OCI-LY1 (cell line): ENCODE results near the gene IFITM2.
"Not testable (repeated sequence)": the region's sequence is repeated elsewhere in the genome, so short reads cannot be mapped to it uniquely, and the experiment has no call there.

ENCODE experiments used
- H2AFZ ChIP-seq: fragments of 200-600 bp; sonication (generic), shearing (Covaris generic); 2 replicates; pipeline ENCODE4 v1.6.0; 2014; ENCODE audit warnings: antibody characterized with exemption, mild to moderate bottlenecking, low read length
- H3F3A ChIP-seq: fragments of 200-600 bp; sonication (generic), shearing (Covaris generic); 2 replicates; pipeline ENCODE4 v1.6.0; 2014; ENCODE audit warnings: mild to moderate bottlenecking, antibody characterized with exemption, low read length, moderate library complexity; ENCODE audit not compliant: insufficient read depth
- H3K27ac ChIP-seq: fragments of 200-600 bp; sonication (generic); 2 replicates; pipeline ENCODE4 v1.5.1; 2014; ENCODE audit warnings: low read length, mixed run types, mild to moderate bottlenecking, low read depth; ENCODE audit not compliant: poor library complexity, severe bottlenecking
- H3K27me3 ChIP-seq: fragments of 200-600 bp; sonication (generic); 2 replicates; pipeline ENCODE4 v1.6.0; 2014; ENCODE audit warnings: antibody characterized with exemption, mild to moderate bottlenecking, low read length, moderate library complexity; ENCODE audit not compliant: insufficient read depth
- H3K36me3 ChIP-seq: fragments of 200-600 bp; sonication (generic); 2 replicates; pipeline ENCODE4 v1.6.1; 2014; ENCODE audit warnings: mild to moderate bottlenecking, antibody characterized with exemption, low read length, moderate library complexity, mixed read lengths; ENCODE audit not compliant: insufficient read depth
- H3K4me1 ChIP-seq: fragments of 200-600 bp; sonication (generic); 2 replicates; pipeline ENCODE4 v1.5.1; 2014; ENCODE audit warnings: mild to moderate bottlenecking, low read length, moderate library complexity; ENCODE audit not compliant: insufficient read depth, severe bottlenecking
- H3K4me2 ChIP-seq: fragments of 200-600 bp; sonication (generic), shearing (Covaris generic); 2 replicates; pipeline ENCODE4 v1.6.1; 2014; ENCODE audit warnings: low read length
- H3K4me3 ChIP-seq: fragments of 200-600 bp; sonication (generic); 2 replicates; pipeline ENCODE4 v1.5.1; 2014; ENCODE audit warnings: low read length, low read depth, mild to moderate bottlenecking, mixed read lengths; ENCODE audit not compliant: poor library complexity, severe bottlenecking
- H3K79me2 ChIP-seq: fragments of 200-600 bp; shearing (Covaris generic); 2 replicates; pipeline ENCODE4 v1.6.1; 2016; ENCODE audit warnings: mixed run types, low read length, mixed read lengths; ENCODE audit not compliant: insufficient read depth
- H3K9ac ChIP-seq: fragments of 200-600 bp; sonication (generic), shearing (Covaris generic); 2 replicates; pipeline ENCODE4 v1.6.1; 2014; ENCODE audit warnings: mild to moderate bottlenecking, low read length, mixed read lengths
- H3K9me2 ChIP-seq: fragments of 200-600 bp; sonication (generic), shearing (Covaris generic); 2 replicates; pipeline ENCODE4 v1.6.1; 2014; ENCODE audit warnings: low read depth, mild to moderate bottlenecking, low read length, mixed read lengths
- H3K9me3 ChIP-seq: fragments of 200-600 bp; shearing (Covaris generic); 2 replicates; pipeline ENCODE4 v1.6.1; 2014; ENCODE audit warnings: low read length, mixed read lengths
- H4K20me1 ChIP-seq: fragments of 200-600 bp; sonication (generic), shearing (Covaris generic); 2 replicates; pipeline ENCODE4 v1.6.0; 2016; ENCODE audit warnings: mild to moderate bottlenecking, low read length; ENCODE audit not compliant: insufficient read depth
- CTCF ChIP-seq: fragments of 200-600 bp; sonication (generic), shearing (Covaris generic); IDR thresholded peaks from 2 replicates; pipeline ENCODE4 v1.5.1; 2017; ENCODE audit warnings: mild to moderate bottlenecking, antibody characterized with exemption, low read length, moderate library complexity, mixed read lengths
- EZH2 ChIP-seq: fragments of 200-600 bp; sonication (generic), shearing (Covaris generic); IDR thresholded peaks from 2 replicates; pipeline ENCODE4 v1.8.0; 2017; ENCODE audit warnings: borderline replicate concordance, mixed run types, mild to moderate bottlenecking, antibody characterized with exemption, low read length, moderate library complexity, mixed read lengths

The IFITM2 gene

GRCh38 chr11:312092-312816 lies 4.6 kb downstream of the IFITM2 start:
- H3K9ac ChIP-seq, result no peak overlapping the region
- H3K27ac ChIP-seq, result no peak overlapping the region
- H3F3A ChIP-seq, result no peaks in the 10 kb centered on the region
- TF ChIP-seq CTCF (no peak), EZH2 (no peak)
- no peaks in the 10 kb centered on the region for H3K9me2 ChIP-seq
- peaks cover 16% of the 10 kb centered on the region for H3K4me1 ChIP-seq
- no peaks in the 10 kb centered on the region for H3K9me3 ChIP-seq
- H3K4me3 ChIP-seq, result no peak overlapping the region
- H2AFZ ChIP-seq, result no peak overlapping the region
- no peak overlapping the region for H3K4me2 ChIP-seq
- H4K20me1 ChIP-seq, result no peaks in the 10 kb centered on the region
- H3K27me3 ChIP-seq, result peaks cover 10% of the 10 kb centered on the region
- no peaks in the 10 kb centered on the region for H3K36me3 ChIP-seq
- no peaks in the 10 kb centered on the region for H3K79me2 ChIP-seq

- TF ChIP-seq EZH2 (no peak), CTCF (no peak)
- Histone ChIP-seq H3K9me2 (no peaks in the 10 kb centered on the region), H3K9me3 (no peaks in the 10 kb centered on the region), H3K4me2 (no peak overlapping the region), H3K79me2 (no peaks in the 10 kb centered on the region), H3K4me3 (no peak overlapping the region), H3F3A (no peaks in the 10 kb centered on the region), H3K9ac (no peak overlapping the region), H2AFZ (no peak overlapping the region), H3K27ac (no peak overlapping the region), H3K4me1 (peaks cover 9% of the 10 kb centered on the region), H3K36me3 (no peaks in the 10 kb centered on the region), H3K27me3 (peaks cover 10% of the 10 kb centered on the region), H4K20me1 (no peaks in the 10 kb centered on the region)
Measured at GRCh38 chr11:313304-313786, 5.7 kb downstream of the IFITM2 start.

- Histone ChIP-seq H3K9ac (no peak within 1 kb of the TSS), H3K4me1 (peaks cover 8% of the 10 kb centered on the region), H3K4me2 (peak within 1 kb of the TSS; percentile 30; the same call in 1 of the 2 replicates), H3K79me2 (no peaks in the 10 kb centered on the region), H4K20me1 (no peaks in the 10 kb centered on the region), H3K9me3 (no peaks in the 10 kb centered on the region), H2AFZ (no peak within 1 kb of the TSS), H3K27ac (no peak within 1 kb of the TSS), H3K36me3 (no peaks in the 10 kb centered on the region), H3F3A (no peaks in the 10 kb centered on the region), H3K9me2 (no peaks in the 10 kb centered on the region), H3K27me3 (peaks cover 10% of the 10 kb centered on the region), H3K4me3 (no peak within 1 kb of the TSS)
- no peak for TF ChIP-seq CTCF
- no peak for TF ChIP-seq EZH2
Measured at GRCh38 chr11:313787-314553, 6.4 kb downstream of the IFITM2 start, which contains the start of gene IFITM1. Gene IFITM1 (plus strand): TSS chr11:314040. CDS start chr11:314171, 131 bp downstream.

GRCh38 chr11:314554-314875 lies 6.9 kb downstream of the IFITM2 start:
- not testable (repeated sequence) for H4K20me1 ChIP-seq, H3K27ac ChIP-seq, H3K36me3 ChIP-seq, H3K9me3 ChIP-seq, H2AFZ ChIP-seq, H3F3A ChIP-seq, H3K4me3 ChIP-seq, H3K79me2 ChIP-seq, H3K4me1 ChIP-seq, H3K9ac ChIP-seq, H3K9me2 ChIP-seq, H3K4me2 ChIP-seq
- H3K27me3 ChIP-seq, result peaks cover 10% of the 10 kb centered on the region
